ENCODE results near the gene C3orf52.
"Not testable (repeated sequence)": the region's sequence is repeated elsewhere in the genome, so short reads cannot be mapped to it uniquely, and the experiment has no call there.

C3orf52 gene

GRCh38 chr3:112086076-112086854 is at the start of gene C3orf52:
TSS of gene C3orf52 (plus strand) at chr3:112086389. CDS start at chr3:112086408, 19 bp downstream.
- peak; percentile 19 for DNase-seq

GRCh38 chr3:112037194-112037593 is 49.0 kb upstream of the C3orf52 start:
- DNase-seq = not testable (repeated sequence)

GRCh38 chr3:112038863-112039262 is 47.3 kb upstream of the C3orf52 start:
- DNase-seq = no peak

- no peak for DNase-seq
Observed at GRCh38 chr3:112041321-112041720, 44.9 kb upstream of the C3orf52 start.

GRCh38 chr3:112042842-112043280 is 43.3 kb upstream of the C3orf52 start:
- DNase-seq = no peak

GRCh38 chr3:112043621-112044201 is 42.5 kb upstream of the C3orf52 start:
- peak; percentile 38 for DNase-seq

- DNase-seq = no peak
Observed at GRCh38 chr3:112046599-112046998, 39.6 kb upstream of the C3orf52 start.

GRCh38 chr3:112047264-112047663 is 38.9 kb upstream of the C3orf52 start:
- no peak for DNase-seq

GRCh38 chr3:112048911-112049310 is 37.3 kb upstream of the C3orf52 start:
- no peak for DNase-seq

- no peak for DNase-seq
Observed at GRCh38 chr3:112053229-112053628, 33.0 kb upstream of the C3orf52 start.

- DNase-seq = no peak
Observed at GRCh38 chr3:112056451-112056929, 29.7 kb upstream of the C3orf52 start.

GRCh38 chr3:112059497-112059896 is 26.7 kb upstream of the C3orf52 start:
- DNase-seq = no peak

GRCh38 chr3:112061152-112061551 is 25.0 kb upstream of the C3orf52 start:
- DNase-seq = no peak

GRCh38 chr3:112072387-112073060 is 13.7 kb upstream of the C3orf52 start:
- DNase-seq = not testable (repeated sequence)

- DNase-seq = no peak
Observed at GRCh38 chr3:112074006-112074405, 12.2 kb upstream of the C3orf52 start.

GRCh38 chr3:112074616-112075497 is 11.3 kb upstream of the C3orf52 start:
- DNase-seq = no peak

- DNase-seq = no peak
Observed at GRCh38 chr3:112078125-112079083, 7.8 kb upstream of the C3orf52 start.

- DNase-seq = no peak
Observed at GRCh38 chr3:112083239-112083638, 3.0 kb upstream of the C3orf52 start.

- no peak for DNase-seq
Observed at GRCh38 chr3:112084980-112085705, 1.0 kb upstream of the C3orf52 start.

GRCh38 chr3:112085735-112086075 is 484 bp upstream of the C3orf52 start:
- no peak for DNase-seq
